NOMO-1 treated with dmso at 0.1 percent for 144 hours (cell line): ENCODE results near the gene NTM.
"Not testable (repeated sequence)": the region's sequence is repeated elsewhere in the genome, so short reads cannot be mapped to it uniquely, and the experiment has no call there.

Source experiments
- DNase-seq: peaks from one replicate; lab custom pipeline; 2025; ENCODE audit not compliant: unreplicated experiment; lab: John Stamatoyannopoulos, UW

Gene NTM

DNA sequence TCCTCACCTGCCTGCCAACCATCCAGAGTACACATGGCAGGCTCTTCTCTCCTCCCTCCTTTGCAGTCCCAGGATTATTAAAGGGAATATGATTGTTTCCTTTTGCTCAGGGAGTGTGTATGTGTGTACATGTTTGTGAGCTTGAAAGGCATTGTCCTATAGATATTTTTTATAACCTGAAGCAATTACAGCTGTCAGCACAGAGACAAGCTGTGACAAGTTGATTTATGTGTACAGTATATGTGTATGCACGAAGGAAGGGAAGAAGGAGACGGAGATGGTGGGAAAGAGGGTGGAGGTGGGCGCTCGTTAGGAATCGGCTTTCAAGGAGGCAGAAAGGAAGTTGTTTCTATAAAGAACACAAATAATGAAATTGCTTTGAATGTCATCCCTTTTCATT is 537.0 kb downstream of the NTM start:
- no peak for DNase-seq

DNA sequence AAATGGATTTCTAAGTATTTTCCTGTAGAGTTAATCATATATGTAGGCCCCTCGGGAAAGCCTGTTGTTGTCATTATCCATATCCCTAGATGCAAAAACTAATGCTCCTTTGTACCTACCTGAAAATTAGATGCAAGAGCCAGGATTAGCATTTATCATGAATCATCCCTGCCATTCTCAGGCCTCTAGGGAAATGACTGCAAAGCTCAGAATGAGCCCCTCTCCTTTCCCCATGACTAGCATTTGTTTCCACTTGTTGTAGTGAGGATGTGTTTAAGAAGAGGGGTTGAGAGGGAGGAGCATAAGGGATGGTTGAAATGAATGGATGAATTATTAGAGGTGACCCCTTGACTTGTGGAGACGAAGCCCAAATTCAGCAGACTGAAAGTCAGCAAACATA is 537.9 kb downstream of the NTM start:
- DNase-seq: no peak

DNA sequence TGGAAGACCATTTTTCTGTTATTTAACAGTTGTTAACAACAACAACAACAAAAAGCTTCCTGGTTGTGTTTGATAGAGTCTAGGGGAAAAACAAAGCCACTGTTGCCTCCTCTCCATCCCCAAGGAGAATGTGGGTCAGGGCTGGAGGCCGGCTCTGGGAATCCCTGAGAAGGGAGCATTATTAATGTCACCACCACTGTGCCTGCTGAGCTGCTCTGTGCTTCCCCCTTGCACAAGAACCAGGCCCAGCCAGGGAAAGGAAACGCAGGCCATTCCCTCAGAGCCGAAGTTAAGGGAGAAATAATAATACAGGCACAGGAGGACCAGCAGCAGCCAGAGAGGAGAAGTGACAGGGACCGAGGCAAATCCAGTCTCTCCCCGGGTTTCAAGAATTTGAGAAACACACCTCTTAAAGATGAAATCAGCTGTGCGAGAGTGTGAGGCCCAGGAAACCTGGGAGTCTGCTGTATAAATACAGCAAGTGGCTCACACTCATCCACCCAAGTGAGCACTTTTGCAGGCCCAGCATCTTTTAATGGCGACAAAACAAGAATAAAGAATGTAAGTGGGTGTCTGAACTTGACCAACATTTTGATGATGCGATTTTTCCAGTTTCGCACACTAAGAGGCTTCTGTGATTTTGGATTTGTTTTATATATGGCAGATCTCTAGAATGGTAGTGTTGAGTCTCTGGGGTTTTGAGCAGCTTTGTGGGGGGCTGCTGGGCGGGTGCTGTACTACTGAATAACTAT is 539.2 kb downstream of the NTM start:
- no peak for DNase-seq

DNA sequence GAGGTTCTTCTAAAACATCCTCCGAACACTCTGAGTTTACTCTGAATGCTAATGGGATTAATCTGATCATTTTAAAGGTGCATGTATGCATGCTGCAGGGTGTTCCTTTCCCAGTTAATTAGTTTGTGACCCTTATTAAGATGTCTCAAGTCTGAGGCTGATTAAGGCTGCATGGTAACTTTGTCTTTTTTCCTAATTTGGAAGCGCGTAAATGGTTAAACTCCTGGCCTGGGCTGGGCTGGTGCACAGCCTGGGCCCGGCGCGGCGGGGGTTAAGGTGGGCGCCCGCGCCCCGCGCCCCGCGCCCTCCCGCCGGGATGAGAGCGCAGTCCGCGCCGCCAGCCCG is 539.7 kb downstream of the NTM start:
- DNase-seq: no peak

DNA sequence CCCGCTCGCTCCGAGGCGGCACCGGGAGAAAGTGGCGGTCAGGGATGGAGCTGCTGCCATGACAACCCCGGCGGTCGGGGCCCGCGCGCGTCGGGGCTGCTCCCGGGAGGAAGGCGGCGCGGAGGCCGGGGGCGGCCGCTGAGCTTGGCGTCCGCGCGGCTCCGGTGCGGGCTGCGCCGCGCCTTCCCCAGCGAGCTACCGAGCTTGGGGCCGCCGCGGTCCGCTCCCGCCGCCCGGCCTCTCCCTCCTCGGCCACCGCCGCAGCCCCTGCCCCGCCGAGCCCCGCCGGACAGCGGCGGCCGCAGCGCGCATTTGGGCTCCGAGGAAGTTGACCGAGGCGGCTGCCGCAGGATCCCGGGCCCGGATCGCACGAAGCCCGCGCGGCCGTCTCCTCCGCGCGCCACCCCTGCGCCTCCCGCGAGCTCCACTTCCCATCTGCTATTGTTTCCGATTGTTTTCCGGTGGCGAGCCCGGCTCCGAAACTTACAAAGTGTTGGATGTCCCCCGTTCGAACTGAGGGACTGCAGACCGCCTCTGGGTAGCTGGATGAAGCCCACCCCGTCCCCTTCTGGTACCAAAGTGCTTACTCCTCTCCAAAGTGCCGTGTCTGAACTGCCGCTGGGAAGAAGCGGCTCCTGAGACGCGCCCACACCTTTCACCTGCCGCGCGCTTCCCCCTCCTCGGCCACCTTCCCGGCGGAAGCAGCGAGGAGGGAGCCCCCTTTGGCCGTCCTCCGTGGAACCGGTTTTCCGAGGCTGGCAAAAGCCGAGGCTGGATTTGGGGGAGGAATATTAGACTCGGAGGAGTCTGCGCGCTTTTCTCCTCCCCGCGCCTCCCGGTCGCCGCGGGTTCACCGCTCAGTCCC is 540.3 kb downstream of the NTM start:
- DNase-seq: peak; percentile 20

- not testable (repeated sequence) for DNase-seq
Observed at GRCh38 chr11:131911388-131912032, 541.1 kb downstream of the NTM start.

DNA sequence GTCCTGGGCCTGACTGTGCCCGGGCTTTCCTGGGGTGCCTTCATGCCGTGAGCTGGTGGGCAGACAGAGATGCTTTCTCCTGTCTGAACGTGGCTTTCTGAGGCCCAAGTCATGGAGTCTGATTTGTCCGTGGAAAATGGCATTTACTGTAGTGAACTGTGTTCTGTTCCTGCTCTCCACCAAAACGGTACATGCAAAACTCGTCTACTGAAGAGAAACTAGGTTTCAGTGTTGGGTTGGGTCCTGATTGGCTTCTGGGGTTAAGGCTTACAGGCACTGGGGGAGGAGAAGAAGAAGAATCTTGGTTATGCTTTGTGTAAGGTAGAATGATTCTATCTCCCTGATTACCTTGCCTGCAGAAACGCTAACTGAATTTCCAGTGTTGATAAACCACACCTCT is 541.7 kb downstream of the NTM start:
- DNase-seq: no peak

DNA sequence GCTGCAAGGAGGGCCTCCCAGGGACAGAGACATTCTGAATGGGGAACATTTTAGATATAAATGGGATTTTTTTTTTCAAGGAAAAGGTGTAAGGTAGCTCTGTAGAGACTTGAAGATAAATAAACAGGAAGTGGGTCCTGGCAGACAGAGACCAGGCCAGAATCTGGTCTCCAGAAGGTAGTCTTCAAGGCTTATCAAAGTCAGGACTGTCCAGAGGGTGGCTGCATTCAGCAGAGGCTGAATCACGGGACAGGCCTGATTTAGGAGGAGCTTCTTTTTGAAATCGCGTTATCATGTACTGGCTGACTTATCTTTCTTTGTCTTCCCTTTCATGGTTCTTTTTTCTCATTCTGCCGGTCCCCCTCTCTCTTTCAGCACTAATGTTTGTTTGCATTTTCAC is 542.9 kb downstream of the NTM start:
- no peak for DNase-seq

DNA sequence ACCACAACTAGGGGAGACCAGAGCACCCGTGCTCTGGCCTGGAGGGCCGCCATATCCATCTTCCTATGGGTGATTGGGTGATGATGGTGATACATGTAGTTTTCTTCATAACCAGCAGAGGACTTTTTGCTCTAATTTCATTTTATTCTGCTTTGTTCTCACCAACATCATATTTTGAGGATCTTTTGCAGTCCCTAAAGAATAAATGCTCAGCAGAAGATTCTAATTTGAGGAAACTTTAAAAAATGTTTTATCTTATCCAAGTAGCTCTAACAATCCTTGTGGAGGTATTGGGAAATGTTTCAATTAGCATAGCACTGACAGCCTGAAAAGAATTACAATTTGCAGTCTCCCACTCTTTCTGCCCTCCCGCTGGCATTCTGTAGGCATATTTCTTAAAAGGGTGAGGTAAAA is 544.0 kb downstream of the NTM start:
- DNase-seq: no peak

GRCh38 chr11:131916638-131917037 is 546.2 kb downstream of the NTM start:
- DNase-seq: no peak

DNA sequence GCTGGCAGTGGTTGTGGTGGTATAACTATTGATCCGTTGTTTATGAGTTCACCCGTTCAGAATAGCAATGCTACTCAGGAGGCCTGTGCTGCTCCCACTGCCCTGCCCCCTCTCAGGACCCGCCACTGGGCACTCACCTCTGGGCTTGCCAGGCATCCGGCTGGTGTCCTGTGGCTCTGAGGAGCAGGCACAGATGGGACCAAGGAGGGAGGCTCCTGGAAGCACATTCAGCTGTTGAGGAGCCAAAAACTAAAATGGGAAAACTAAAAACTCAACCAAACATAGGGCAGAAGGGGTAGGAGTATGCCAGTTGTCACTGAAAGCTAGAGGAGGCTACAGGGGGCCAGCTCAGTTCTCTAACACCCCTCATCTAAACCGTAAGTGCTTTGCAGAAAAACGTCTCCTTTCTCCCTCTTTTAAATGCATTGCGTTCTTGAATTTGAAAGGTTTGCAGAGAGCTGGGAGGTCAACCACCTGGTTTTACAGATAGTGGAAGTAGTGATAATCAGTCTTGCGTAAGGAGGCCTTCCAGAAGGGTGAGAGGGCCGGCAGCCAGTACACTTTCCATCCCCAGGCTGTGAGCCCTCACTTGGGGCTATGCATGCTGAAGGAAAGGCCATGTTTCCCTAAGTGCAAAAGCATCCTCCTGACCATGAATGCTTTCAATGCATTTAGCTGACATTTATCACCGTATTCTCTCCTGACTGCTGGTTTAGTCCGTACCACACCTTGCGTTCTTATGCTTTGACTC is 547.4 kb downstream of the NTM start:
- DNase-seq: no peak

DNA sequence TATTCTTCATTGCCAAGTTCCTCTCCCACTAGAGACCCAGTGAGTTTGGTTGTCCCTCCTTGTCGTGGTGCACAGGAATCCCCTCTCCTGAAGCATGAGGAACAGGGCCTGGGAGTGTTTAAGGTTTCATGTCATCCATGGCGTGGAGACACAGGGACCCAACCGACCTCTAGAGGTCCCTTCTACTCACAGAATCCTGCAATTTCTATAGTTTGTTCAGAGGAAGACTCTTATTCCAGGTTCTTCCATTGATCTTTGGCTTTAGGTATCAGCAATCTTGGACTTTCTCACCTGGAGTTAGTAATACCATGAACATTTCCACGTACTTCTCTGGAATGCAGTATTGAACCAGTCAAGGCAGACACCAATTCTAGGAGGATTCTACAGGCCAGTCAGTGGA is 548.2 kb downstream of the NTM start:
- no peak for DNase-seq

DNA sequence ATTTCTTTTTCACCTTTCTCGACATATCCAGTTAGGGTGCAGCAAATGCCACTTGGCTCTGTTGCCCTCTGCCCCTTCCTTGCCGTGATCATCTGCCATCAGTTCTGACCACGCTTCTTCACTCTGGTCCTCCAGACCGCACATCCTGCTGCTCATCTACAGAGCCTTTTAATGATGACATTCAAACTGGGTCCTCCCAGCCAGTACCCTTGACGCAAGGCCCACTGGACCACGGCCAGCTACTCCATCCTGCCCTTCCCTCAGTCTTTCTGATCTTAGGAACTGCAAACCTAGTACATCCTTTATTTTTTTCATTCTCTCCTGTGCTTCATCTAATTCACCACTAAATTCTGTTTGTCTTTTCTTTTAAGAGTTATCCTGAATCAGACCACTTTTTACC is 551.8 kb downstream of the NTM start:
- no peak for DNase-seq

- DNase-seq: no peak
Observed at GRCh38 chr11:131923309-131923708, 552.9 kb downstream of the NTM start.

DNA sequence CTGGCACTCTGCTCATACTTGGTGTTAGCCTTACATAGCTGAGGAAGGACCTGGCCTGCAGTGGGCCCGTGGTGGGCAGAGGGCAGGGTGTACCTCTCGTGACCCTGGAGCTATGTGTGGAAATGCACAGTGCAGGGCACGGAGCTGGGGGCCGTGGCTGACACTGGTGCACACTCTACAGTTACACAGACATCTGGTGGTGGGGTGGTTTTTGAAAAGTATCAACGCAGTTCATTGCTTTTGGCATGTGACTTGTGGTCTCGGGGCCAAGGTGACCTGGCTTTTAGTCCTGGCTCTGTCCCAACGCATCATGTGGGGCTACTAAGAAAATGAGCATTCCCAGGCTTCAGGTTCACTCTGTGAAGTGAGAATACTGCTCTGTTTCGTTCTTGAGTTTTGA is 553.6 kb downstream of the NTM start:
- no peak for DNase-seq

DNA sequence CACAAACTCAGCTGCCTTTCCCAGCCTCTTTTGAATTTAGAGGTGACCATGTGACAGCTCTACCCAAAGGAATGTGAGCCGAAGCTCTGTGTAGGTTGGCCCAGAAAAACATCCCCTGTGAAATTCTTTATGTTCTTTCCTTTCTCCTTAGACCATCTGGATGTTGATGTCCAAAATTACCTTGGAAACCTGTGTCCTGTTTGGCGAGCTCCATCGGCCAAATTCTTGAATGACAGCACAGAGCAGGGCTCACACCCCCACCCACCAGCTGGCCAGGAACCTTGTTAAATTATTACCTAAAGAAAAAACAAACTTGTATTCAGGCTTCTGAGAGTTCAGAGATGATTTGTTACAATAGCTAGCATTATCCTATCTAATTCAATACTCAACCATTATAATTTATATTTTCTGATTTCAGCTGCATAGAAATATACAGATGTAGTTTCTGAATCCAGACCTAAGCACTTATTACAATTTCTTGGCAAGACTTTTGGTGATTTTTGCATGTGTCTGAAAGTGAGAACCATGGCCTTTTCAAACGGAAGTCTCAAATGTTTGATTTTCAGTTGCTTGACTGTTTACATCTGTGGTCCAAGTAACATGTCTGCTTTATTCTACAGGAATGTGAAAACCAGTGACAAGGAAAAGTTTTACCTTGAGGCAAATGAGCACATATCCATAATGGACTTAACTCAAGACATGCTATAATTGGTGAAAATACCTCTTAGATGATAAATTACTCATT is 554.2 kb downstream of the NTM start:
- DNase-seq: no peak

DNA sequence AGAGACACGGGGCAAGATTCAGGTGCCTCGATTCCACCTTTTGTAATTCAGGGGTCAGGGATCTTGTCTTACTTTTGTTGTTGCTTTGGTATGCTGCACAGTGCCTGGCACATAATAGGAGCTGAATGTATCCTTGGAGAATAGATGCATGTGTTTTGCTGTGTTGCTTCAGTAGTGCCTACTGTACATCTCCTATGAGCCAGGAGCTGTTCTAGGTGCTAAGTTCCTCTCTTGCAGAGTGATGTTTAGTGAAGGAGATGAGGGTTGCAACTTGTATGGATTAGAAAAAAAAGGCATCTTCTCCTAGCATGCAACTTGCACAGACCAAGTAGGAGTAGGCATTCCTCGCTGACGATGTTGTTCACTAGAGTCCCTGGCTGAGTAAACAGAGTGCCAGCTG is 555.4 kb downstream of the NTM start:
- DNase-seq: no peak

- DNase-seq: peak; percentile 79
Observed at GRCh38 chr11:131928992-131929391, 558.6 kb downstream of the NTM start.

- DNase-seq: no peak
Observed at GRCh38 chr11:131932584-131933325, 562.3 kb downstream of the NTM start.

- DNase-seq: no peak
Observed at GRCh38 chr11:131934006-131934405, 563.6 kb downstream of the NTM start.
